Stimulated activated CD4-positive, alpha-beta T cell treated with anti-CD3 and anti-CD28 coated beads, Interleukin-4, amount 100 ng/mL, for 48 hours (primary cell): ENCODE data around the gene MLXIP.
A peak's percentile ranks its signal among the peaks of the same experiment; 100 is the strongest.
"Not testable (repeated sequence)": the region's sequence is repeated elsewhere in the genome, so short reads cannot be mapped to it uniquely, and the experiment has no call there.

ENCODE experiments used
- DNase-seq, 2 donors: peaks; one replicate each; pipeline ENCODE4 v3.0.0-alpha.2; 2020; ENCODE audit warnings: low read depth in 2 of 2

Gene MLXIP

DNA sequence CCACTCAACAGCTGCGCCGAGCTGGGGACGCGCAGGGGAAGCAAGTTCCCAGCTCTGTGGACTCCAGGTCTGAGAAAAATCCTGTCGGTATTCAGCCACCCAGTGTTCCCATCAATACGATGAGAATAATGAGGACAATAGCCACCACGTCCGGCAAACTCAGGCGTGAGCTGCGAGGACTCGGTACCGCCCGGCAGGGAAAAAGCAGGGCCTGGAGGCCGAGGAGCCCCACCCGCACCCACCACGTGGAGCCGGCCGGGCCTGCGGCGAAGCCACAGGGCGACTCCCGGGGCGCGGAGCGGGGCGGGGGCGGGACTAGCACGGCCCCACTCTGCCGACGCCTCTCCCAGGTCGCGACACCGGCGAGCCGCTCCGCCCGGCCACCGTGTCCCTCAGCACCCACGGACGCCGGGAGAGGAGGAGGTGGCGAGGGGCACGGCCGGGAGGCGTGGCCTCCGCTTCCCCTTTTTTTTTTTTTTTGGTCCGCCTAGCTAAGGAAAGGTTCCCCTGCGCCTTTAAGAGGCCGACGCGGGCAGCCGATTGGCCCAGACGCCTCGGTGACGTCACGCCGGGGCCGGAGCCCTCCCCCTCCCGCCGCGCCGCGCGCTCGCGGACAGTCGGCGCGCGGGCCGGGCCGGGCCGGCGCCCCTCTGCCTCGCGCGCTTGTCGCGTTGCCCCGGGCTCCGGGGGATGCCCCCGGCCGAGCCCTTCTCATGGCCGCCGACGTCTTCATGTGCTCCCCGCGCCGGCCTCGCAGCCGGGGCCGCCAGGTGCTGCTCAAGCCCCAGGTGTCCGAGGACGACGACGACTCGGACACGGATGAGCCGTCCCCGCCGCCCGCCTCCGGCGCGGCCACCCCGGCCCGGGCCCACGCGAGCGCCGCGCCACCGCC is at the start of gene MLXIP:
TSS of gene MLXIP (plus strand) at position 616 of the 892 bp plus-strand sequence. CDS start at position 714, 98 bp downstream.
- DNase-seq, result peak; percentile 84 to 86

- peak in 1 of 2 donors; percentile 34 for DNase-seq
Observed at GRCh38 chr12:122028905-122029560, 49.5 kb upstream of the MLXIP start.

DNA sequence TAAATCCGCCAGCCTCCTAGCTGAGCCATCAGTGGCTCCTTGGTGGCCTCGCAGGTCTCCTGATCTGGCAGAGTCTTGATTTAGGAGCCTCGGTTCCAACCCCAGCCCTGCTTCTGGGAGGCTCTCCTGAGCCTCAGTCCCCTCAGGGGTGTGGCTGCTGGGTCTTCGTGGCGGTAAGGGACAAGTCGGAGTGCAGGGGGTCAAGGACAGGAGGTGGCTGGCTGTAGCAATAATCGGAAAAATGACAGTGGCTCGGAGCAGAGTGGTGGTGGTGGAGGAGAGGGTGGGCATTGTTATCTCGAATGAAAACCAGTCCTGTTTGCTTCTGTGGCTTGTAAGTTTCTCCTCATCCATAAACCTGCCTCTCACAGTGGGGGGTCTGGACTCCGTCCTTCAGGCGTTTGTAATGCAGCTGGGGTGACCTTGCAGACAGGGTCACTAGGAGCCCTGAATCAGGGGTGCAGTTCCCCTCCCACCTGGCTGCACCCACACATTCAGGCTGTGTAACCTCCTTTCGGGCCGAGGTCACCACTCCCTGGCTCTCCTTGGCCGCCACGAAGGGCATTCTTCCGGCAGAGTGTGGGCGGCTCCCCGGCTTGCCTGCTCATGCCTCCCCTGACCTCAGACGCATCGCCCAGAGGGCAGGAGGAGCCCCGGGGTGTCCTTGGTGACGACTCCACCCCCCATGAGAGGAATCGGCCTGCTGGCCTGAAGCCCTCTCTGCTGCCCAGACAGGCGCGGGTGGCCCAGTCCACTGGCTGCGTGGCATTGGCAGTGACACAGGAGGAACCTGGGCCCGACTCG is 48.7 kb upstream of the MLXIP start:
- DNase-seq, result no peak

DNA sequence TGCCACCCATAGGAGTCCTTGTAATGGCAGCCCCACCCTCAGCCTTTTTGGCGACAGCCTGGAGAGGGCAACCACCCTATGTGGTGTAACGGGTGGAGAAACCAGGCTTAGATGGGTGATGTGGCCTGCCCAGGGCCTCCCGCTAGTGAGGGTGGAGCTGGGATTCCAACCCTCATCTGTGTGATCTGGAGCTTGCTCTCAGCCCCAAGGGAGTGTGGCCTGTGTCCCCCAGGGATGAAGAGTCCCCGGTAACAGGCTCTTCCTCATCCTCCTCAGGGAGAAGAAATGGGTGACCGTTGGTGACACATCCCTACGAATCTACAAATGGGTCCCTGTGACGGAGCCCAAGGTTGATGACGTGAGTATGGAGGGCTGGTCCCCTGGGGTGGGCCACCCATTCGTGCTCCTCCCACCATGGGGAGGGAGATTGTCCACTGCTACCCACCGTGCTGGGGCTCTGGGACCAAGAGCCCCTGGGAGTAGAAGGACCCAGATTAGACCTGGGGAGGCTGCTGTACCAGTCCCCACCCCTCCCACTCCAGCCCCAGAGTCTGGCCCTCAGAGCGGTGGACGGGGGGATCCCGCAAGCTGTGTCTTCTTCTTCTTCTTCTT is 48.0 kb upstream of the MLXIP start:
- DNase-seq, result no peak

GRCh38 chr12:122031342-122032216 is 47.0 kb upstream of the MLXIP start:
- DNase-seq, result peak; percentile 47 to 67

DNA sequence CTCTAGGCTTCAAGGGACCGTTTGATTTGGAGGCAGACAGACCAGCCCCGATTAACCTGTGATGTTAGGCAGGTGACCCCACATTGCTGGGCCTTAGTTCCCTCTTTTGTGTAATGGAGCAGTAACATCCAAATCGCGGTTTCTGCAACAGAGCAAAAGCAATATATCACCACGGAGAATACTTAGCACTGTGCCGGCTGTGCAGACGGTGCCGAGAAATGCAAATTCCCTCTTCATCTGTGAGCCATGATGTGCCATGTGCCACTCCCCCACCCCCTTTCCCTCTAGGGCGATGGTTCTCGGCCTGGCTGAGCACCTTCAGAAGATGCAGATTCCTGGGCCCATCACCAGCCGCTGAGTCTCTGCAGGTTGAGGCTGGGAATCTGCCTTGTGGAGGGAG is 46.0 kb upstream of the MLXIP start:
- no peak for DNase-seq

DNA sequence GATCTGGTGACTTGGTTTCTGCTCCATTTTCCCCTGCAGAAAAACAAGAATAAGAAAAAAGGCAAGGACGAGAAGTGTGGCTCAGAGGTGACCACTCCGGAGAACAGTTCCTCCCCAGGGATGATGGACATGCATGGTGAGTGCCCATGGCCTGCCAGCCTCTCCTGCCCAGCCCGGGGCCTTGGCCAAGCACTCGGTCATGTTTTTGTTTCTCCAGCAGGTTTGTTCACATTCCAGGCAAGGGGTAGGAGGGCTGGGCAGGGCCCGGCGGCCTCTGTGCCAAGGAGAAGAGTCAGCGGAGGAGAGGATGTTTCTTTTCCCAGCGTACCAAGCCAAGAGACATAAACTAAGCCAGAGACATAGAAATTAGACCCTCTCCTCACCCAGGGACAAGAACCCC is 43.3 kb upstream of the MLXIP start:
- no peak for DNase-seq

DNA sequence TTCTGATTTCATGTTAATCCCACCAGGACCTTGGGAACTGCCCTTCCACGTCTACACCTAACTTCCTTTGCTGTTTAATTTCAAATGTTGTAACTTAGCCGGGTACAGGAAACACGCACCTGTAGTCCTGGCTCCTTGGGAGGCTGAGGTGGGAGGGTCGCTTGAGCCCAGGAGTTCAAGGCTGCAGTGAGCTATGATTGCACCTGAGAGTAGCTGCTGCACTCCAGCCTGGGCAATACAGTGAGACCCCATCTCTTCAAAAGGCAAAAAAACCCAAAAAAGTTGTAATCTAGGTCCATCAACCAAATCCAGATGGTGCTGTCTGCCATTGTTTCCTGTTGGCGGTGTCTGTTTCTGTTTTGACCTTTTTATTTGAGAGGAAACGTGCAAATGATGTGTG is 42.4 kb upstream of the MLXIP start:
- no peak for DNase-seq

DNA sequence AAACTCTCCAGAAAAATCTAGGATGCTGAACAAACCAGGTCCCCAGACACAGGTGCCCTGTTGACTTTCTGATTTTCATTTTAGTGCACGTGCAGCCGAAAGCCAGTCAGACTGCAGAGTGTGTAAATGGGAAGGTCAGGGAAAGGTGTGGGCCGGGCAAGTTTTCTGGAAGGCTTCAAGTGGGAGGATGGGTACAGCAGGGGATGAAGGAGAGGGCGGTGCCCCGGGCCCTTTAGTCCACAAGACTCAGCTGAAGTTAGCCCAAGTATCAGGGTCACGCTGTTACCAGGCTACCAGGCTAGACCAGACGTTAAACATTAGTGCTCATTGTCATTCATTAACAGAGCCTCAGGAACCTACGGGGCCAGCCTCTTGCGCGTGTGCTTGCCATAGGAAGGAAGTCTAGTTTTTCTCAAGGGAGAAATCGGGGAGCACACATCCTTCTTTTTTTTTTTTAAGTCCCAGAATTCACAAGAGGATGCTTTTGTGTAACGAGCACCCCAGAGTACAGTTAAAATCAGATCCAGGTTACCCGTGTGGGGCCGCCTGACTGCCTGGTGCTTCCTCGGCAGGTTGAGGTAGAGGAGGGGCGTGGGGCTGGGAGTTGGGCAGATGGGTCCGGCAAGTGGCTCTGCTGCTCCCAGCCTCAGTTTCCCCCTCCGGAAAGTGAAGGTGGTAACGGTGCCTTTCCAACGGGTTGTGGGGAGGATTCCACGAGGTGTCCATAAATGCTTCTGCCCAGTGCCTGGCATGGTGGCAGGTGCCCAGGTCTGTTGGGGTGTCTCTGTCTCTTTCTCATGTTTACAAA is 37.8 kb upstream of the MLXIP start:
- no peak for DNase-seq

GRCh38 chr12:122041458-122041857 is 37.1 kb upstream of the MLXIP start:
- not testable (repeated sequence) for DNase-seq

GRCh38 chr12:122042910-122043309 is 35.6 kb upstream of the MLXIP start:
- no peak for DNase-seq

DNA sequence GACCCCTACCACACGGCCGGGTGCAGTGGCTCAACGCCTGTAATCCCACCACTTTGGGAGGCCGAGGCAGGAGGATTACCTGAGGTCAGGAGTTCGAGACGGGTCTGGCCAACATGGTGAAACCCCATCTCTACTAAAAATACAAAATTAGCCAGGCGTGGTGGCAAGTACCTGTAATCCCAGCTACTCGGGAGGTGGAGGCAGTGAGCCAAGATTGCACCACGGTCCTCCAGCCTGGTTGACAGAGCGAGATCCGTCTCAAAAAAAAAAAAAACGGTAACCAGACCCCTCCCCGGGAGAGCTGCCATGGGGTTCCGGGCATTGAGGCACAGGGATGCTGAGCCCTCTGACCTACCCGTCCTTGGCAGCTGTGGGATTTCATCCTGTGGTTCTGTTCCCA is 35.1 kb upstream of the MLXIP start:
- DNase-seq, result no peak

DNA sequence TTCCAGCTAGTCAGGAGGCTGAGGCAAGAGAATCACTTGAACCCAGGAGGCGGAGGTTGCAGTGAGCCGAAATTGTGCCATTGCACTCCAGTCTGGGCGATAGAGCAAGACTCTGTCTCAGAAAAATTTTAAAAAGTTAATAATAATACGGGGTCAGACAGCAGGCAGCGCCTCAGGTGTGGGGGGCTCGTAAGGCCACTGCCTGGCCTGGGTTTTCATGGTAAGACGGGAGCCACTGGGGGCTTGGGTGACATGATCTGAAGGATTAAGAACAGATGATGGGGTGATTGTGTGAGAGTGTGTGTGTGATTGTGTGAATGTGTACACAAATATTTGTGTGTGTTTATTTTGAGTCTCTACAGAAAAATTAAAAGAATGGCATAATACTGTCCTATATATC is 33.3 kb upstream of the MLXIP start:
- DNase-seq, result no peak

DNA sequence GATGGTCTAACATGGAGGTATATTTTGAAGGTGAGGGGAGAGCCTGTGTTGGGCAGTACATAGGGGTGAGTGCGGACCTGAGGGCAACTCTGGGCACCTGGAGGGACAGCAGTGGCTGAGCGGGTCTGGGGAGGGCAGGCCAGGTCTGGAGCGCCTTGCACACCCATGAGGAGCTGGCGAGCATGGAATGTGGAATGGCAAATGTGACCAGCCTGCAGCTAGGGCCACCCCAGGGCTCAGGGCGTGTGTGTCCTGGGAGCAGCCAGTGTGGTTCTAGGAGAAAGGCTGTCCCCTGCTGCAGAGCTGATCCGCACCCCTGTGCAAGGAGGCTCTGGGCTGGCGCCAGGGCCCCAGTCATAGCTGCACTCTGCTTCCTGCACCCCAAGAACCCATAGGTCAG is 32.4 kb upstream of the MLXIP start:
- DNase-seq, result no peak

- no peak for DNase-seq
Observed at GRCh38 chr12:122048151-122048550, 30.4 kb upstream of the MLXIP start.

DNA sequence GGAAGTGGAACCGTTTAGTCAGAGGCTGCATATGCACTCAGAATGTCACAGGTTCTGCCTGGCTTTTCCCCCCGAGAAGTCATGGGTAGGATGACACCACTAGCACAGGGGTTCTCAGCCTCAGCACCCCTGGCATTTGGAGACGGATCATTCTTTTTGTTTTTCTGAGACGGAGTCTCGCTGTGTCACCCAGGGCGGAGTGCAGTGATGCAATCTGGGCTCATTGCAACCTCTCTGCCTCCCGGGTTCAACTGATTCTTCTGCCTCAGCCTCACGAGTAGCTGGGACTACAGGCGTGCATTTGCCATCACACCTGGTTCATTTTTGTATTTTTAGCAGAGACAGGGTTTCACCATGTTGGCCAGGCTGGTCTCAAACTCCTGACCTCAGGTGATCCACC is 28.7 kb upstream of the MLXIP start:
- DNase-seq, result no peak

- no peak for DNase-seq
Observed at GRCh38 chr12:122050706-122051105, 27.9 kb upstream of the MLXIP start.

DNA sequence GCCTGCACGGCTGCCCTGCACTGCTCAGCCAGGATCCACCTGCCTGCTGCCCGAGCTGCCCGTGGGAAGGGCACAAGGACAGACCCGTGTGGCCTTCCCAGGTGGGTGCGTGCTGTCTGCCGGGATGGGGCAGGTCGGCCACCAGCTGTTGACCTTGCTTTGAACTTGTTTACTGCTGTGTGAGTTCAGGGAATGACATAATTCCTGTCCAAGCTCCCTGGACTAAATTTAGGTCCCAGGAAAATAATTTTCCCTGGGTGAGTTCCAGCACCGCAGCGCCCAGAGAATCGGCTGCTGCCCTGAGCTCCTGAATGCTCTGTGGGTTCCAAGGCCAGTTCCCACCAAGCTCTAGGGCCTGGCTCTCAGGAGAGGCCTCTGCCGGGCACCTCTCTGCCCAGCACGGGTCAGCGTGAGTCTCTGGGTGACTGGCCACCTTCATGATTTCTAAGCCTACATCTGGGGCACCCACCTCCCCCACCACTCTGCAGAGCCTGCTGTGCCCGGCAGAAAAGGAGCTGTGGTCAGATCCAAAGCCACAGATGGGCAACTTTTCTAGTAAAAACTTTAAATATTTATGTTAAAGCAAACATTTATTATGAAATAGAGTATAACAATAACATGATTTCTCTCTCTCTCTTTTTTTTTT is 27.2 kb upstream of the MLXIP start:
- no peak for DNase-seq

GRCh38 chr12:122052285-122052684 is 26.3 kb upstream of the MLXIP start:
- DNase-seq, result no peak
